Measurements from ENCODE around the gene FAM98B. TPM values are rescaled to one million over a fixed set of nuclear protein-coding genes. Genes with fewer than 3 reads are reported as not detected.

The FAM98B gene
- total RNA-seq, 1 experiment from 2014 or later = 26.5 TPM

GRCh38 chr15:38412466-38412865 is 41.5 kb upstream of the FAM98B start:
- Mint-ChIP-seq H3K4me1 (ENCODE audit: insufficient read depth, unreplicated experiment) (no peaks in the 10 kb centered on the region), H3K27me3 (ENCODE audit: insufficient read depth, unreplicated experiment) (peaks cover 6% of the 10 kb centered on the region), H3K4me3 (ENCODE audit: unreplicated experiment) (no peak overlapping the region), H3K9me3 (ENCODE audit: unreplicated experiment) (no peaks in the 10 kb centered on the region), H3K36me3 (ENCODE audit: insufficient read depth, unreplicated experiment) (no peaks in the 10 kb centered on the region), H3K27ac (ENCODE audit: low read depth, unreplicated experiment) (no peak overlapping the region)
- CTCF ChIA-PET = interaction anchor here (0.7 to 1.3 kb wide), 4 partner anchors 8 to 416 kb away, joined by 3 to 6 read pairs (median 4); no protein-coding TSS in a partner anchor
- DNase-seq (ENCODE audit: unreplicated experiment) = no peak
- no TSS peak for BruUV-seq (replicated peaks)
- TF ChIP-seq CTCF (IDR thresholded peaks at IDR 0.05; ENCODE audit: unreplicated experiment) = no peak
- POLR2A ChIA-PET = no interaction called here
- intact Hi-C loops (cut with micrococcal nuclease) = no loop called here

- peak; percentile 70 for DNase-seq (ENCODE audit: unreplicated experiment)
- POLR2A ChIA-PET = interaction anchor here (0.6 kb wide), 1 partner anchor 48 kb away, joined by 4 read pairs; no protein-coding TSS in a partner anchor
- BruUV-seq (replicated peaks) = no TSS peak
- no peak overlapping the region for H3K27ac Mint-ChIP-seq (ENCODE audit: low read depth, unreplicated experiment)
- no peaks in the 10 kb centered on the region for H3K9me3 Mint-ChIP-seq (ENCODE audit: unreplicated experiment)
- no peak overlapping the region for H3K4me3 Mint-ChIP-seq (ENCODE audit: unreplicated experiment)
- TF ChIP-seq CTCF (IDR thresholded peaks at IDR 0.05; ENCODE audit: unreplicated experiment) = peak; percentile 80
- CTCF ChIA-PET = interaction anchor here (1.1 kb wide), 1 partner anchor 418 kb away, joined by 4 read pairs; no protein-coding TSS in a partner anchor
- peaks cover 17% of the 10 kb centered on the region for H3K27me3 Mint-ChIP-seq (ENCODE audit: insufficient read depth, unreplicated experiment)
- H3K36me3 Mint-ChIP-seq (ENCODE audit: insufficient read depth, unreplicated experiment) = no peaks in the 10 kb centered on the region
- H3K4me1 Mint-ChIP-seq (ENCODE audit: insufficient read depth, unreplicated experiment) = no peaks in the 10 kb centered on the region
- intact Hi-C loops (cut with micrococcal nuclease) = loop anchor here (1.0 kb wide), 3 partner anchors 60 to 419 kb away; no protein-coding TSS in a partner anchor
Measured at GRCh38 chr15:38414357-38414756, 39.6 kb upstream of the FAM98B start.

GRCh38 chr15:38421069-38421690 is 32.7 kb upstream of the FAM98B start:
- H3K27ac Mint-ChIP-seq (ENCODE audit: low read depth, unreplicated experiment) = peak overlapping the region; percentile 13
- DNase-seq (ENCODE audit: unreplicated experiment) = no peak
- ChIA-PET CTCF (interaction anchor here (0.6 to 2.2 kb wide), 7 partner anchors 9 to 437 kb away, joined by 3 to 23 read pairs (median 3); no protein-coding TSS in a partner anchor), POLR2A (no interaction called here)
- H3K4me3 Mint-ChIP-seq (ENCODE audit: unreplicated experiment) = no peak overlapping the region
- no peaks in the 10 kb centered on the region for H3K4me1 Mint-ChIP-seq (ENCODE audit: insufficient read depth, unreplicated experiment)
- H3K9me3 Mint-ChIP-seq (ENCODE audit: unreplicated experiment) = peaks cover 13% of the 10 kb centered on the region
- intact Hi-C loops (cut with micrococcal nuclease) = no loop called here
- no peak for TF ChIP-seq CTCF (IDR thresholded peaks at IDR 0.05; ENCODE audit: unreplicated experiment)
- no TSS peak for BruUV-seq (replicated peaks)
- H3K36me3 Mint-ChIP-seq (ENCODE audit: insufficient read depth, unreplicated experiment) = no peaks in the 10 kb centered on the region
- peaks cover 17% of the 10 kb centered on the region for H3K27me3 Mint-ChIP-seq (ENCODE audit: insufficient read depth, unreplicated experiment)

GRCh38 chr15:38424101-38424552 is 29.8 kb upstream of the FAM98B start:
- Mint-ChIP-seq H3K9me3 (ENCODE audit: unreplicated experiment) (peaks cover 13% of the 10 kb centered on the region), H3K27me3 (ENCODE audit: insufficient read depth, unreplicated experiment) (no peaks in the 10 kb centered on the region), H3K36me3 (ENCODE audit: insufficient read depth, unreplicated experiment) (no peaks in the 10 kb centered on the region), H3K4me1 (ENCODE audit: insufficient read depth, unreplicated experiment) (no peaks in the 10 kb centered on the region), H3K4me3 (ENCODE audit: unreplicated experiment) (no peak overlapping the region), H3K27ac (ENCODE audit: low read depth, unreplicated experiment) (no peak overlapping the region)
- POLR2A ChIA-PET = interaction anchor here (0.7 kb wide), 1 partner anchor 223 kb away, joined by 4 read pairs; no protein-coding TSS in a partner anchor
- intact Hi-C loops (cut with micrococcal nuclease) = no loop called here
- TF ChIP-seq CTCF (IDR thresholded peaks at IDR 0.05; ENCODE audit: unreplicated experiment) = no peak
- DNase-seq (ENCODE audit: unreplicated experiment) = no peak
- BruUV-seq (replicated peaks) = no TSS peak
- CTCF ChIA-PET = interaction anchor here (0.7 to 1.7 kb wide), 3 partner anchors 16 to 429 kb away, joined by 3 to 13 read pairs (median 4); no protein-coding TSS in a partner anchor

Data from MCF 10A (cell line).